GM12892 (cell line): ENCODE measurements around the gene CDKAL1.
"Not testable (repeated sequence)": the region's sequence is repeated elsewhere in the genome, so short reads cannot be mapped to it uniquely, and the experiment has no call there.

ENCODE experiments used
- POLR2A ChIP-seq: IDR thresholded peaks from 2 replicates; pipeline ENCODE4 v1.6.1; 2011; ENCODE audit warnings: low read depth, low read length, control low read depth
- TAF1 ChIP-seq: IDR thresholded peaks from 2 replicates; pipeline ENCODE4 v1.6.1; 2011; ENCODE audit warnings: low read depth, mild to moderate bottlenecking, control low read depth, low read length, borderline replicate concordance

DNA sequence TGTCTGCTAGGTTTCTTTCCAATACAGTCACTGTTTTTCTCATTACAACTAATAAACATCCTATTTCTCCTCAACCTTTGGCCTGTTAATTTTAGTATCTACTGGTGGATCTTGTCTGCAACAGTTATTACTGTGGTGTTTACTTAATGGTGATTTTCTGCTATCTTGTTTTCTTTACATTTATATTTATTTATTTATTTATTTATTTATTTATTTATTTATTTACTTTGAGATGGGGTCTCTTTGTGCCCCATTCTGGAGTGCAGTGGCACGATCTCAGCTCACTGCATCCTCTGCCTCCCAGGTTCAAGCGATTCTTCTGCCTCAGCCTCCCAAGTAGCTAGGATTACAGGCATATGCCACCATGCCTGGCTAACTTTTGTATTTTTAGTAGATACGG lies 15.1 kb downstream of the CDKAL1 start:
- TF ChIP-seq POLR2A, TAF1: not testable (repeated sequence)
